Neural cell (in vitro differentiated cells): ENCODE data around the gene ABCA2. TPM values are rescaled to one million over a fixed set of nuclear protein-coding genes. Genes with fewer than 3 reads are reported as not detected.

Source experiments
- H2AFZ ChIP-seq: fragments of 200-600, 300-800 bp; sonication (generic), shearing (Covaris generic); 2 replicates; pipeline ENCODE4 v1.6.0; 2014; ENCODE audit warnings: low read depth, mild to moderate bottlenecking, antibody characterized with exemption, low read length, moderate library complexity
- H3F3A ChIP-seq: fragments of 200-600 bp; shearing (Covaris generic); 2 replicates; pipeline ENCODE4 v1.6.1; 2016; ENCODE audit warnings: mild to moderate bottlenecking, moderate library complexity, mixed read lengths, antibody characterized with exemption, low read length; ENCODE audit not compliant: insufficient read depth, poor library complexity, severe bottlenecking
- H3K27ac ChIP-seq: fragments of 200-600, 300-800 bp; sonication (generic), shearing (Covaris generic); 2 replicates; pipeline ENCODE4 v1.5.1; 2014; ENCODE audit warnings: mild to moderate bottlenecking, low read length, moderate library complexity
- H3K27me3 ChIP-seq: fragments of 300-800, 200-600 bp; sonication (generic), shearing (Covaris generic); 2 replicates; pipeline ENCODE4 v1.6.0; 2014; ENCODE audit warnings: mild to moderate bottlenecking, low read depth, low read length, moderate library complexity; ENCODE audit not compliant: insufficient read depth
- H3K36me3 ChIP-seq: fragments of 300-800, 200-600 bp; sonication (generic), shearing (Covaris generic); 2 replicates; pipeline ENCODE4 v1.5.1; 2014; ENCODE audit warnings: mild to moderate bottlenecking, antibody characterized with exemption, low read length, moderate library complexity; ENCODE audit not compliant: insufficient read depth
- H3K4me2 ChIP-seq: fragments of 300-800, 200-600 bp; sonication (generic), shearing (Covaris generic); 2 replicates; pipeline ENCODE4 v1.6.0; 2014; ENCODE audit warnings: mild to moderate bottlenecking, low read length
- H3K4me3 ChIP-seq: fragments of 300-800, 200-600 bp; sonication (generic), shearing (Covaris generic); 2 replicates; pipeline ENCODE4 v1.5.1; 2014; ENCODE audit warnings: mild to moderate bottlenecking, low read length, moderate library complexity
- H3K79me2 ChIP-seq: fragments of 200-600 bp; shearing (Covaris generic); replicated peaks from 2 replicates; pipeline ENCODE4 v1.6.0; 2014; ENCODE audit warnings: mild to moderate bottlenecking, low read length, moderate library complexity; ENCODE audit not compliant: insufficient read depth
- H3K9ac ChIP-seq: fragments of 300-800, 200-600 bp; sonication (generic), shearing (Covaris generic); 2 replicates; pipeline ENCODE4 v1.6.1; 2016; ENCODE audit warnings: mild to moderate bottlenecking, low read length, mixed read lengths
- H3K9me2 ChIP-seq: fragments of 200-600 bp; shearing (Covaris generic); 2 replicates; pipeline ENCODE4 v1.6.1; 2016; ENCODE audit warnings: mild to moderate bottlenecking, low read length, mixed read lengths; ENCODE audit not compliant: insufficient read depth
- H3K9me3 ChIP-seq: fragments of 200-600, 300-800 bp; sonication (generic), shearing (Covaris generic); 2 replicates; pipeline ENCODE4 v1.6.1; 2016; ENCODE audit warnings: mild to moderate bottlenecking, mixed run types, low read length, moderate library complexity, mixed read lengths
- H4K20me1 ChIP-seq: fragments of 200-600 bp; shearing (Covaris generic); 2 replicates; pipeline ENCODE4 v1.6.1; 2016; ENCODE audit warnings: mild to moderate bottlenecking, mixed run types; ENCODE audit not compliant: insufficient read depth
- CTCF ChIP-seq: fragments of 450-650 bp; IDR thresholded peaks from 2 replicates; pipeline ENCODE4 v1.5.1; 2014; ENCODE audit warnings: antibody characterized with exemption, mild to moderate bottlenecking, moderate library complexity; ENCODE audit not compliant: poor library complexity, severe bottlenecking
- EP300 ChIP-seq: fragments of 450-650 bp; conservative IDR thresholded peaks from 2 replicates; pipeline ENCODE4 v1.6.1; 2014; ENCODE audit warnings: antibody characterized with exemption, mild to moderate bottlenecking, moderate library complexity; ENCODE audit not compliant: poor library complexity, severe bottlenecking
- EZH2 ChIP-seq: fragments of 200-600, 300-800 bp; shearing (Covaris generic), sonication (generic); IDR thresholded peaks from 2 replicates; pipeline ENCODE4 v1.6.1; 2014; ENCODE audit warnings: antibody characterized with exemption, low read length, borderline replicate concordance, mild to moderate bottlenecking; ENCODE audit not compliant: insufficient read depth, poor library complexity, severe bottlenecking
- MXI1 ChIP-seq: fragments of 450-650 bp; conservative IDR thresholded peaks from 2 replicates; pipeline ENCODE4 v1.6.1; 2014; ENCODE audit warnings: antibody characterized with exemption, mild to moderate bottlenecking; ENCODE audit not compliant: poor library complexity, severe bottlenecking
- POLR2AphosphoS5 ChIP-seq: IDR thresholded peaks from 2 replicates; pipeline ENCODE4 v1.6.1; 2012
- RAD21 ChIP-seq: fragments of 450-650 bp; conservative IDR thresholded peaks from 2 replicates; pipeline ENCODE4 v1.6.1; 2014; ENCODE audit warnings: antibody characterized with exemption, mild to moderate bottlenecking, moderate library complexity
- REST ChIP-seq: IDR thresholded peaks from 2 replicates; pipeline ENCODE4 v1.6.1; 2012; ENCODE audit warnings: borderline replicate concordance
- TAF1 ChIP-seq: IDR thresholded peaks from 2 replicates; pipeline ENCODE4 v1.6.1; 2012; ENCODE audit warnings: low read depth
- polyA plus RNA-seq: library from polyadenylated mRNA; depleted of rRNA; stranded (reverse); fragments of >200 nt; gene quantifications from 2 replicates; pipeline ENCODE4 v1.2.3, GENCODE V29; 2014

ABCA2 gene
- polyA plus RNA-seq, 1 donor from 2014 or later: 30.6 TPM

DNA sequence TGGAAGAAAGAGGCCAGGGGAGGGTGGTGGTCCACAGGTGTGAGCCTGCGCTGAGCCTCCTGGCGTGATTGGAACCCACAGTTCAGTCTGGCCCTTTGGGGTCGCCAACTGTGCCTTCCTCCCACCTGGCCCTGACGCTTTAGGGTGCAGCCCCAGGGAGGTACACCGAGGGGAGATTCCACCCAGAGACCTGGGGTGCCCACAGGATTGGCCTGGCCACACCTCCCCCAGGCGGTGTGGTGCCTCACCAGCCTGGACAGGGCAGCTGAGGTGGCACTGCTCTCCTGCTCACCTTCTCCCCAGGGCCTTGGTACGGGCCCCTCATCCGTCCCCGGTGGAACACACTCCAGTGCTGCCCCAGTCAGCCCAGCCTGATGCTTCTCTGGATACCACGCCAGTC lies 30.7 kb downstream of the ABCA2 start:
- Histone ChIP-seq H3F3A (no peaks in the 10 kb centered on the region), H3K27ac (no peak overlapping the region), H3K79me2 (no peaks in the 10 kb centered on the region), H3K9ac (no peak overlapping the region), H3K27me3 (no peaks in the 10 kb centered on the region), H3K4me3 (no peak overlapping the region), H3K36me3 (no peaks in the 10 kb centered on the region), H3K9me2 (no peaks in the 10 kb centered on the region), H4K20me1 (no peaks in the 10 kb centered on the region), H3K4me2 (no peak overlapping the region), H2AFZ (no peak overlapping the region), H3K9me3 (no peaks in the 10 kb centered on the region)
- no peak for TF ChIP-seq EP300
- TF ChIP-seq REST: no peak
- TF ChIP-seq MXI1: no peak
- TF ChIP-seq EZH2: no peak
- TF ChIP-seq RAD21: no peak

GRCh38 chr9:136996361-136997292 lies 31.4 kb downstream of the ABCA2 start, which contains the start of gene CLIC3:
CLIC3 (minus strand) TSS chr9:136996568; CDS start chr9:136996543, 25 bp downstream.
- TF ChIP-seq CTCF (no peak), TAF1 (no peak), POLR2AphosphoS5 (no peak), EZH2 (no peak), RAD21 (no peak)
- no peak within 1 kb of the TSS for H2AFZ ChIP-seq
- H3K27ac ChIP-seq: no peak within 1 kb of the TSS
- H3K9ac ChIP-seq: no peak within 1 kb of the TSS
- H4K20me1 ChIP-seq: no peaks in the 10 kb centered on the region
- H3K27me3 ChIP-seq: no peaks in the 10 kb centered on the region
- H3K4me2 ChIP-seq: no peak within 1 kb of the TSS
- H3K79me2 ChIP-seq: no peaks in the 10 kb centered on the region
- no peaks in the 10 kb centered on the region for H3K36me3 ChIP-seq
- H3K4me3 ChIP-seq: no peak within 1 kb of the TSS
- no peaks in the 10 kb centered on the region for H3K9me2 ChIP-seq
- no peaks in the 10 kb centered on the region for H3F3A ChIP-seq
- H3K9me3 ChIP-seq: no peaks in the 10 kb centered on the region
